Measurements from ENCODE around the gene LINC01488. TPM values are rescaled to one million over a fixed set of nuclear protein-coding genes. Genes with fewer than 3 reads are reported as not detected.

The LINC01488 gene
- polyA plus RNA-seq, 1 of the 3 experiments (the other 2 are of a cell fraction) = not detected

GRCh38 chr11:69504127-69504526 is 22.7 kb downstream of the LINC01488 start:
- no peaks in the 10 kb centered on the region; a peak in 1 of 4 replicates for H3K4me1 ChIP-seq (ENCODE audit: control insufficient read depth in 1 of 2, insufficient read depth in 2 of 2, low read depth in 1 of 2, low read length in 1 of 2)
- ChIA-PET CTCF (no interaction called here), POLR2A (no interaction called here)
- TF ChIP-seq CHD2 (IDR thresholded peaks at IDR 0.05; ENCODE audit: low read length, partially characterized antibody) (no peak), SIN3A (IDR thresholded peaks at IDR 0.05; ENCODE audit: borderline replicate concordance, low read depth, low read length) (no peak), JUND (IDR thresholded peaks at IDR 0.05) (no peak), GATA2 (CRISPR knock-in tag; IDR thresholded peaks at IDR 0.05) (no peak), FOXJ3 (CRISPR knock-in tag; IDR thresholded peaks at IDR 0.05) (no peak), PBX3 (IDR thresholded peaks at IDR 0.05) (no peak), REST (IDR thresholded peaks at IDR 0.05; ENCODE audit: low read depth, low read length) (no peak), RCOR1 (IDR thresholded peaks at IDR 0.05; ENCODE audit: low read length) (no peak), USF1 (IDR thresholded peaks at IDR 0.05; ENCODE audit: borderline replicate concordance, low read depth) (no peak), MAX (IDR thresholded peaks at IDR 0.05; ENCODE audit: low read depth) (no peak), IRF3 (IDR thresholded peaks at IDR 0.05; ENCODE audit: low read depth, low read length) (no peak), EZH2phosphoT487 (IDR thresholded peaks at IDR 0.05; ENCODE audit: borderline replicate concordance, low read depth) (no peak), ELF1 (IDR thresholded peaks at IDR 0.05) (no peak), GABPA (IDR thresholded peaks at IDR 0.05; ENCODE audit: low read depth) (no peak), TCF12 (IDR thresholded peaks at IDR 0.05) (no peak), SMC3 (IDR thresholded peaks at IDR 0.05; ENCODE audit: low read depth, low read length) (no peak), FOXM1 (IDR thresholded peaks at IDR 0.05; ENCODE audit: low read depth) (no peak), NFIC (IDR thresholded peaks at IDR 0.05; ENCODE audit: borderline replicate concordance) (no peak)
- WGBS (ENCODE audit: low lambda C conversion rate) = 85% methylated on average over 9 of the region's 9 CpGs
- no peak for DNase-seq
- no peaks in the 10 kb centered on the region for H3K9me2 ChIP-seq
- no peak overlapping the region for H3K4me3 ChIP-seq (ENCODE audit: low read depth in 2 of 2, low read length in 1 of 2)
- no peak overlapping the region for H3K27ac ChIP-seq (ENCODE audit: low read depth in 2 of 2, low read length in 1 of 2)
- no peak overlapping the region for H3K9ac ChIP-seq
- H3K36me3 ChIP-seq (replicated peaks in 1 of 2; ENCODE audit: control insufficient read depth in 1 of 2, insufficient read depth in 2 of 2, low read length in 1 of 2) = no peaks in the 10 kb centered on the region
- H3F3A ChIP-seq (replicated peaks; ENCODE audit: insufficient read depth) = peaks cover 5% of the 10 kb centered on the region
- no peaks in the 10 kb centered on the region for H4K20me1 ChIP-seq (ENCODE audit: insufficient read depth)
- H3K4me2 ChIP-seq = no peak overlapping the region
- H2AFZ ChIP-seq (ENCODE audit: low read depth) = no peak overlapping the region
- H3K79me2 ChIP-seq (ENCODE audit: insufficient read depth) = no peaks in the 10 kb centered on the region
- no peaks in the 10 kb centered on the region for H3K27me3 ChIP-seq (ENCODE audit: insufficient read depth)
- no peaks in the 10 kb centered on the region for H3K9me3 ChIP-seq
